Transverse colon (tissue), 4 donors: ENCODE measurements around the gene RAP1GAP2.

Experiments used
- EP300 ChIP-seq: sonication (generic); formaldehyde crosslinking; IDR thresholded peaks from one replicate; pipeline ENCODE4 v1.6.1; 2017; ENCODE audit warnings: antibody characterized with exemption, low read depth
- POLR2A ChIP-seq: fragments of 450-650 bp; IDR thresholded peaks from one replicate; pipeline ENCODE4 v1.6.1; 2016; ENCODE audit warnings: antibody characterized with exemption, mild to moderate bottlenecking, moderate library complexity
- POLR2AphosphoS5 ChIP-seq, 3 donors: sonication (generic); formaldehyde crosslinking; IDR thresholded peaks; one replicate each; pipeline ENCODE4 v1.6.1; 2016; ENCODE audit warnings: antibody characterized with exemption in 3 of 3
- TF ChIP-seq, protein P1 (sequence below), 5 experiments: fragments of 200-600 bp in 3 of 5; fragments of 450-650 bp in 2 of 5; sonication (generic) in 3 of 5; IDR thresholded peaks; 1 replicate in 2 of 5; 2 replicates in 3 of 5; pipeline ENCODE4 v1.5.1; 2016 to 2017; ENCODE audit warnings: antibody characterized with exemption in 5 of 5, inconsistent platforms in 3 of 5, mild to moderate bottlenecking in 2 of 5, moderate library complexity in 1 of 5

DNA sequence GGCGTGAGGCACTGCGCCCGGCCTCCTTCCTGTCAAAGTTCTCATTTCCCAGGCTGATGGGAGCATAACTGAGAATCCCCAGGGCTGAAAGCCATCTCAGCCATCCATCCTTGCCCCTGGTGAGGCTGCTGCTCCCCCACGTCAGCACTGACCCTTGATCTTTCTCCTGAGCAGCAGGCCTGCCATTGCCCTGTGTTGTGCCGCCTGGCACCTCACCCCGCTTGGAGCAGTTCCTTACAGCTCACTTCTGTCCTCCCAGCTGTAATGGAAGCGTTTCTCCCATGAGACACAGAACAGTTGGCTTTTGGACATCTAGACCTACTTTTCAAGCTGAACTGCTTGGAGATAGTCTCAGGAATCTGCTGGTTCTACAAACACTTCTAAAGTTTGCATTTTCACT, 215.7 kb downstream of the RAP1GAP2 start:
- TF ChIP-seq, protein P1, sequence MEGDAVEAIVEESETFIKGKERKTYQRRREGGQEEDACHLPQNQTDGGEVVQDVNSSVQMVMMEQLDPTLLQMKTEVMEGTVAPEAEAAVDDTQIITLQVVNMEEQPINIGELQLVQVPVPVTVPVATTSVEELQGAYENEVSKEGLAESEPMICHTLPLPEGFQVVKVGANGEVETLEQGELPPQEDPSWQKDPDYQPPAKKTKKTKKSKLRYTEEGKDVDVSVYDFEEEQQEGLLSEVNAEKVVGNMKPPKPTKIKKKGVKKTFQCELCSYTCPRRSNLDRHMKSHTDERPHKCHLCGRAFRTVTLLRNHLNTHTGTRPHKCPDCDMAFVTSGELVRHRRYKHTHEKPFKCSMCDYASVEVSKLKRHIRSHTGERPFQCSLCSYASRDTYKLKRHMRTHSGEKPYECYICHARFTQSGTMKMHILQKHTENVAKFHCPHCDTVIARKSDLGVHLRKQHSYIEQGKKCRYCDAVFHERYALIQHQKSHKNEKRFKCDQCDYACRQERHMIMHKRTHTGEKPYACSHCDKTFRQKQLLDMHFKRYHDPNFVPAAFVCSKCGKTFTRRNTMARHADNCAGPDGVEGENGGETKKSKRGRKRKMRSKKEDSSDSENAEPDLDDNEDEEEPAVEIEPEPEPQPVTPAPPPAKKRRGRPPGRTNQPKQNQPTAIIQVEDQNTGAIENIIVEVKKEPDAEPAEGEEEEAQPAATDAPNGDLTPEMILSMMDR (IDR thresholded peaks at IDR 0.05) = no peak
- TF ChIP-seq POLR2A = no peak
- no peak for TF ChIP-seq EP300
- no peak for TF ChIP-seq POLR2AphosphoS5 (IDR thresholded peaks at IDR 0.05)
